ENCODE results near the gene GORASP2. TPM values are rescaled to one million over a fixed set of nuclear protein-coding genes. Genes with fewer than 3 reads are reported as not detected.

GORASP2 gene
- polyA plus RNA-seq, 3 donors = 34.5 to 51.2 (median 46.5) TPM

DNA sequence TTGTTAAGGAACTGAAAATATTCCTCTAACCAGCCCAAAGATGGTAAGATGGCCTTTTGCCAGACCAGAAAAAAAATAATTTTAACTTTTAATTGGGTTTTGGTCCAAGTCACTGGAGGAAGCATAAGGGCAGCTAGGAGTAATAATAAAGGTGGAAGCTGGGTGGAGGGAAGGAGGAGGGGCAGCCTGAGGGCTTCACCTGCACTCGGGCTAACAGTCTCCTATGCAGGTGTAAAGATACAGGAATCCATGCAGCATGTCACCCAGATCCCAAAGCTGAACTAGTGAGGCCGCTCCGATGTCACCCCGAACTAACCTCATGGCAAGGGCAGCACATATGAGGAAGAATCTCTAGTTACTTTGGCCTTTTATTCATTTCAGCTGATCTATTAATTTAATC is 37.2 kb upstream of the GORASP2 start:
- H3K27me3 Mint-ChIP-seq (ENCODE audit: low read depth in 3 of 3) = peaks cover 0 to 6% (median 3%) of the 10 kb centered on the region in 3 donors
- no peak overlapping the region for H3K27ac ChIP-seq (ENCODE audit: low read depth in 1 of 2, low read length in 2 of 2)
- TF ChIP-seq, protein P1, sequence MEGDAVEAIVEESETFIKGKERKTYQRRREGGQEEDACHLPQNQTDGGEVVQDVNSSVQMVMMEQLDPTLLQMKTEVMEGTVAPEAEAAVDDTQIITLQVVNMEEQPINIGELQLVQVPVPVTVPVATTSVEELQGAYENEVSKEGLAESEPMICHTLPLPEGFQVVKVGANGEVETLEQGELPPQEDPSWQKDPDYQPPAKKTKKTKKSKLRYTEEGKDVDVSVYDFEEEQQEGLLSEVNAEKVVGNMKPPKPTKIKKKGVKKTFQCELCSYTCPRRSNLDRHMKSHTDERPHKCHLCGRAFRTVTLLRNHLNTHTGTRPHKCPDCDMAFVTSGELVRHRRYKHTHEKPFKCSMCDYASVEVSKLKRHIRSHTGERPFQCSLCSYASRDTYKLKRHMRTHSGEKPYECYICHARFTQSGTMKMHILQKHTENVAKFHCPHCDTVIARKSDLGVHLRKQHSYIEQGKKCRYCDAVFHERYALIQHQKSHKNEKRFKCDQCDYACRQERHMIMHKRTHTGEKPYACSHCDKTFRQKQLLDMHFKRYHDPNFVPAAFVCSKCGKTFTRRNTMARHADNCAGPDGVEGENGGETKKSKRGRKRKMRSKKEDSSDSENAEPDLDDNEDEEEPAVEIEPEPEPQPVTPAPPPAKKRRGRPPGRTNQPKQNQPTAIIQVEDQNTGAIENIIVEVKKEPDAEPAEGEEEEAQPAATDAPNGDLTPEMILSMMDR (IDR thresholded peaks at IDR 0.05) = no peak
- H3K4me3 Mint-ChIP-seq = no peak overlapping the region
- H3K79me2 ChIP-seq (ENCODE audit: insufficient read depth, low read length) = no peaks in the 10 kb centered on the region
- H3K9me3 ChIP-seq (replicated peaks in 1 of 2; ENCODE audit: control insufficient read depth in 1 of 2, insufficient read depth in 1 of 2, low read length in 2 of 2) = no peaks in the 10 kb centered on the region
- H3K36me3 Mint-ChIP-seq = no peaks in the 10 kb centered on the region
- no peaks in the 10 kb centered on the region for H3K4me1 ChIP-seq (ENCODE audit: control insufficient read depth in 1 of 2, insufficient read depth in 2 of 2, low read length in 2 of 2)
- H3K36me3 ChIP-seq (replicated peaks in 1 of 2; ENCODE audit: control insufficient read depth in 1 of 2, insufficient read depth in 2 of 2, low read length in 2 of 2) = no peaks in the 10 kb centered on the region
- DNase-seq = no peak
- H2AFZ ChIP-seq (ENCODE audit: insufficient read depth, low read depth, low read length, poor library complexity, severe bottlenecking) = no peak overlapping the region
- no peaks in the 10 kb centered on the region for H3K4me1 Mint-ChIP-seq
- no peak overlapping the region for H3K4me2 ChIP-seq (replicated peaks; ENCODE audit: extremely low read depth, low read length, poor library complexity, severe bottlenecking)
- no peak overlapping the region for H3K4me3 ChIP-seq (replicated peaks in 1 of 3; ENCODE audit: low read depth in 2 of 3, low read length in 3 of 3)
- no CpG with 5 or more reads among the region's 4 CpGs for WGBS (ENCODE audit: insufficient coverage)
- H3K9me3 Mint-ChIP-seq = no peaks in the 10 kb centered on the region
- H3K27ac Mint-ChIP-seq = no peak overlapping the region
- intact Hi-C loops (cut with micrococcal nuclease) = no loop called here
- H4K20me1 ChIP-seq (ENCODE audit: insufficient read depth, low read length) = no peaks in the 10 kb centered on the region
- H3K27me3 ChIP-seq (ENCODE audit: control insufficient read depth in 2 of 2, insufficient read depth in 2 of 2, low read length in 2 of 2) = no peaks in the 10 kb centered on the region
- no peak overlapping the region for H3K9ac ChIP-seq (ENCODE audit: insufficient read depth, low read length, poor library complexity, severe bottlenecking)

DNA sequence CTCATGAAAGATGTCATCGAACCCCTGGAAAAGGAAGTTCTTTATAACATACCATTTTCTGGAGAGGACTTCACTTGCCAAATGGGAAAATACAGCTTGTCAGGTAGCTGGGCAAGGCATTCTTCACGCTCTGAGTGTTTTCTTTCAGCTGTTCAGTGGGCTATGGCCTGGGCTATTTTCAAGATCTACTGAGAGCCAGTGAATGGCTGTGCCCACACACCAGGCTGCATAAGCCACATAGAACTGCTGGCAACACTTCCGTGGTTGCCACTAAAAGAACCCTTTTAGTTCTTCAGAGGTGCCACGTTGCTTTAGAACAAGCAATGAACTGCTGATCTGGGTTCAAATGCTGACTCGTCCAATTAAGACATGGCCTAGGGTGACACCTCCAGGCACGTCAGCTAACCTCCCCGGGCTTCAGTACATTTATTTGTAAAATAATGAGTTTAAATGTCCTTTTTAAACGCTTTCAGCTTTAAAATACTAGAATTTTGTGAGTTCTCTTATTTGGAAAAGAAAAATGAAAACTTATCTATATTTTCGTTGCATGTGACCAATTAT is 36.6 kb upstream of the GORASP2 start:
- H3K36me3 ChIP-seq (replicated peaks in 1 of 2; ENCODE audit: control insufficient read depth in 1 of 2, insufficient read depth in 2 of 2, low read length in 2 of 2) = no peaks in the 10 kb centered on the region
- no peak overlapping the region for H3K4me2 ChIP-seq (replicated peaks; ENCODE audit: extremely low read depth, low read length, poor library complexity, severe bottlenecking)
- H3K9me3 Mint-ChIP-seq = no peaks in the 10 kb centered on the region
- no peaks in the 10 kb centered on the region for H3K4me1 Mint-ChIP-seq
- H4K20me1 ChIP-seq (ENCODE audit: insufficient read depth, low read length) = no peaks in the 10 kb centered on the region
- no peak overlapping the region for H3K4me3 ChIP-seq (replicated peaks in 1 of 3; ENCODE audit: low read depth in 2 of 3, low read length in 3 of 3)
- TF ChIP-seq, protein P1 (IDR thresholded peaks at IDR 0.05) = no peak
- no peak overlapping the region for H3K27ac Mint-ChIP-seq
- H3K9me3 ChIP-seq (replicated peaks in 1 of 2; ENCODE audit: control insufficient read depth in 1 of 2, insufficient read depth in 1 of 2, low read length in 2 of 2) = no peaks in the 10 kb centered on the region
- H3K27ac ChIP-seq (ENCODE audit: low read depth in 1 of 2, low read length in 2 of 2) = no peak overlapping the region
- intact Hi-C loops (cut with micrococcal nuclease) = no loop called here
- H3K36me3 Mint-ChIP-seq = no peaks in the 10 kb centered on the region
- no peak overlapping the region for H3K9ac ChIP-seq (ENCODE audit: insufficient read depth, low read length, poor library complexity, severe bottlenecking)
- H3K4me1 ChIP-seq (ENCODE audit: control insufficient read depth in 1 of 2, insufficient read depth in 2 of 2, low read length in 2 of 2) = no peaks in the 10 kb centered on the region
- 98% methylated on average over 4 of the region's 9 CpGs for WGBS (ENCODE audit: insufficient coverage)
- no peaks in the 10 kb centered on the region for H3K27me3 ChIP-seq (ENCODE audit: control insufficient read depth in 2 of 2, insufficient read depth in 2 of 2, low read length in 2 of 2)
- no peaks in the 10 kb centered on the region for H3K79me2 ChIP-seq (ENCODE audit: insufficient read depth, low read length)
- H3K4me3 Mint-ChIP-seq = no peak overlapping the region
- H3K27me3 Mint-ChIP-seq (ENCODE audit: low read depth in 3 of 3) = peaks cover 0 to 3% (median 3%) of the 10 kb centered on the region in 3 donors
- no peak overlapping the region for H2AFZ ChIP-seq (ENCODE audit: insufficient read depth, low read depth, low read length, poor library complexity, severe bottlenecking)
- no peak for DNase-seq

Data from CD14-positive monocyte (primary cell).